Stimulated activated CD8-positive, alpha-beta memory T cell treated with anti-CD3 and anti-CD28 coated beads, Interleukin-2, amount 100 ng/mL, for 48 hours (primary cell): ENCODE results near the gene ESRRA.

Source experiments
- DNase-seq, 2 donors: peaks; one replicate each; pipeline ENCODE4 v3.0.0-alpha.2; 2020; ENCODE audit warnings: low read depth in 2 of 2

ESRRA gene

DNA sequence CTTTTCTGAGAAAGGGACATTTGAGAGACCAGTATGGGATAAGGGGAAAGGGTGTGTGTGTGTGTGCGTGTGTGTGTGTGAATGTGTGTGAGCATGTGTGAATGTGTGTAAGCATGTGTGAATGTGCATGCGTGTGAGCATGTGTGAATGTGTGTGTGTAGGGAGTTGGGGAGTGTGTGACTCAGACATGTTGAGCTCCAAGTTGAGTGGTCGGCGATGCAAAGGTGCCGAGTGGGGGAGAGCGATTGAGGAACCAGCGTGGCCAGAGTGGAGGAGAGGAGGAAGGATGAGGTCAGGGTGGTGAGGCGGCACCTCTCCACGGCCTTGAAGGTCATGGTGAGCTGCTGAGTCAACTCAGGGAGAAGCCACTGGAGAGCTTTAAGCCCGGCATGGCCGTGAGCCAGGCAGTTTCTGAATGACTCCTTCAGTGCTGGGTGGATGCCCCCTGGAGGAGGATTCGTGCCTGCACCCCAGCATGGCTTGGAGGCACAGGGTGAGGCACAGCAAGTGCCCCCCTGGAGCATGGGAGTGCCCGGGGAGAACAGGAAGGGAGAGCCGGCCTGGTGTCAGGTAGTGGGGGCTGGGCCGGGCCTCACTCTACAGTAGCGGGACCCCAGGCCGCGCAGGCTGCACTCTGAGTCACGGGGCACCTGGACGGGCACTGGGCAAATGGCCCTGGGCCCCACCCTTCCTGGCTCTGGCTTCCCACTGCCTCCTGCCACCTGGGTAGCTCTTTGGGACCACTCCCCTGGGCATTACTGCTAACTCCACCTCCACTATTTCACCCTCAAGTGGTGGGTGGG, 26.4 kb downstream of the ESRRA start:
- peak; percentile 77 to 81 for DNase-seq

DNA sequence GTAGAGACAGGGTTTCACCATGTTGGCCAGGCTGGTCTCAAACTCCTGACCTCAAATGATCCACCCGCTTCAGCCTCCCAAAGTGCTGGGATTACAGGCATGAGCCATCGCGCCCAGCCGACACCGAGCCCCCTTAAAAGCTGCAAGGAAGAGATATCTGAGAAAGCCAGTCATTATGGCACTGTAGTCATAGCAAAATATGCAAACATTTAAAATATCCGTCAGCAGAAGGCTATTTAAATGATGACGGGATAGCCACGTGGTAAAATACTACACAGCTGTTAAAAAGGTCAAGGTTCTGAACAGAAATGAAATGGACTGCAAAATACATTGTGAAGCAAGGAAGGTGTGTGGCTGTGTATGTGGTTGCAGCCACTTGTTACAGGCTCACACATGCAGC, 28.2 kb downstream of the ESRRA start:
- DNase-seq = no peak

DNA sequence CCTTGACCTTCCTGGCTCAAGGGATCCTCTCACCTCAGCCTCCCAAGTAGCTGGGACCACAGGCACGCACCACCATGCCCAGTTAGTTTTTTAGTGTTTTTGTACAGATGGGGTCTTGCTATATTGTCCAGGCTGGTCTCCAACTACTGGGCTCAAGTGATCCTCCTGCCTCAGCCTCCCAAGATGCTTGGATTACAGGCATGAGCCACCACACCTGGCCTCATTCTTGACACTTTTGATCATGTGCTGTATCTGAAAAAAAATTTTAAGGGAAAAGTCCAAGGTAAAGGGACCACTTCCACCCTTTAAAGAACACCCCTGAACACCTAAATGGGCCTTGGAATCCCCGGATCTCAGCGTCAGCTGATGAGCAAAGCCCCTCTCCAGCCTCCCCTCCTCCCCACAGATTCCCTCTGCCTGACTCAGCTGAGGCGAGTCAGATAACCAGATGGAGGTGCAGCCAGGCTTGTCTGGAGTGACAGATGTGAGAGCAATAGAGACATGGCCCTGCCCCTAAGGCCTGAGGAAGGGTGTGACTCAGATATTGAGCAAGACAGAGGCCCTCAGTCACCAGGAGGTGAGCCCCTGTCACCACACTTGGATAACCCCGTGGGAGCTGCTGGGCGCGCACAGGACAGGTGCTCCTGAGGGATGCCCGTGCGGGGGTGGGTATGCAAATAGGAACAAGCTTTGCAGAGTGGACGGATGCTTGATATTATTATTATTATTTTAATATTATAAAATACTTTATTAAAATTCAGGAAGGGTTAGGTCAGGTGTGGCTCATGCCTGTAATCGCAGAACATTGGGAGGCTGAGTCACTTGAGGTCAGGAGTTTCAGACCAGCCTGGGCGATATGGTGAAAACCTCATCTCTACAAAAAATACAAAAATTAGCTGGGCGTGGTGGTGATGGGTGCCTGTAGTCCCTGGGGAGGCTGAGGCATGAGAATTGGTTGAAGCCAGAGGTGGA, 29.7 kb downstream of the ESRRA start:
- DNase-seq = peak; percentile 43 to 57

- DNase-seq = no peak
Observed at GRCh38 chr11:64337538-64338249, 32.4 kb downstream of the ESRRA start.

GRCh38 chr11:64338716-64339115, 33.4 kb downstream of the ESRRA start:
- no peak for DNase-seq

GRCh38 chr11:64339286-64339685, 34.0 kb downstream of the ESRRA start:
- DNase-seq = no peak

GRCh38 chr11:64339754-64340408, 34.6 kb downstream of the ESRRA start, which contains the start of gene CCDC88B:
Gene CCDC88B, plus strand, starts transcription at chr11:64340204. Its CDS starts 63 bp downstream, at chr11:64340267.
- peak; percentile 75 to 81 for DNase-seq

DNA sequence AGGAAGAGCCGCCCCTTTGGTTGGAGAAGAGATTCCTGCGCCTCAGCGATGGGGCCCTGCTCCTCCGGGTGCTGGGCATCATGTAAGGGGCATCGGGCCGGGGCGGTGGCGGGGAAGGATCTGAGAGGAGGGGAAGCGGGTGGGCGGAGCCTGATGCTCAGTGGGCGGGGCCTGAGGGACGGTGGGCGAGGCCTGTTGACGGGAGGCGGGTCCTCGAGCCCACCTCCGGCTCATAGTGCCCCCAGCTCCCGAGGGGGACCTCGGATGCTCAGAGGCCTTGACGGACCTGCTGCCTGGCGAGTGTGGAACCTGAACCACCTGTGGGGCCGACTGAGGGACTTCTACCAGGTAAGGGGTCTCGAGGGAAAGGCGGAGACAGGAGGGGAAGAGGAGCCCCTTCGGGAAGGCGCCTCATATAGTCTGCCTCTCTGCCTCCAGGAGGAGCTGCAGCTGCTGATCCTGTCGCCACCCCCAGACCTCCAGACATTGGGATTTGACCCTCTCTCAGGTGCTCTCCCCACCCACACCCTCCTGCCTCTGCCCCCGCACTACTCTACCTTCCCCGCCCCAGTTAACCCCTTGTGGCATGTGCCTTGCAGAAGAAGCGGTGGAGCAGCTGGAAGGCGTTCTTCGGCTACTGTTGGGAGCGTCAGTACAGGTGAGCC, 35.5 kb downstream of the ESRRA start:
- peak; percentile 81 to 85 for DNase-seq

- no peak for DNase-seq
Observed at GRCh38 chr11:64341429-64341828, 36.1 kb downstream of the ESRRA start.

- DNase-seq = peak; percentile 88 to 93
Observed at GRCh38 chr11:64341851-64342791, 36.8 kb downstream of the ESRRA start.

GRCh38 chr11:64342869-64343745, 37.8 kb downstream of the ESRRA start:
- DNase-seq = no peak

- no peak for DNase-seq
Observed at GRCh38 chr11:64343767-64344559, 38.6 kb downstream of the ESRRA start.

- DNase-seq = no peak
Observed at GRCh38 chr11:64344787-64345186, 39.5 kb downstream of the ESRRA start.

GRCh38 chr11:64347193-64347867, 42.0 kb downstream of the ESRRA start:
- no peak for DNase-seq

DNA sequence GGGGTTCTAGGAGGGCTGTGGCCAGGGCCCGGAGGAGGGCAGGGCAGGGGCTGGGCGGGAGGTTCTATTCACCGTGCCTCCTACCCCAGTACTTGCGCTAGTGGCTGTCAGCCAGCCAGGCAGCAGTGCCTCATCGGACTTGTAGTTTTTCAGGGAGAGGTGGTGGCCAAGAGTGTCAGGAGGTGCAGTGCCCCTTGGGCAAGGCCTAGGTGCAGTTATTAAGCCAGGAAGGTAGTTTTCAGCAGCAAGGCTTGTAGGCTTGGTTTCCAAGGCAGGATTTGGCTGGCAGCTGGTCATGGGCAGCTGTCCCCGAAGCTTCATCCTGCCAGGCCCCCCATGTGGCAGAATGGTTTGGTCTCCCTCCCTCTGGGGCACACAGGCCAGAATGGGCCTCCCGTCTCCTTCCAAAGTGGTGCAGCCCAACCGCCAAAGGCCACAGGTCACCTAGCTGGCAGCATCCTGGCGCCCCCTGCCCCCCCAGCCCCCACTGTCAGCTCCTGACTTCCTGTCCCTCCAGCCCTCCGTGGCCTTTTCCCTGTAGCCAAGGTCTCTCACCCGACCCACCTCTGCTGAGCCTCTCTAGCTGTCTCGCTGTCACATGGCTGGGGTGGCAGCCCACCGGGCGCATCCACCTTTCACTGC, 43.2 kb downstream of the ESRRA start:
- DNase-seq = no peak

DNA sequence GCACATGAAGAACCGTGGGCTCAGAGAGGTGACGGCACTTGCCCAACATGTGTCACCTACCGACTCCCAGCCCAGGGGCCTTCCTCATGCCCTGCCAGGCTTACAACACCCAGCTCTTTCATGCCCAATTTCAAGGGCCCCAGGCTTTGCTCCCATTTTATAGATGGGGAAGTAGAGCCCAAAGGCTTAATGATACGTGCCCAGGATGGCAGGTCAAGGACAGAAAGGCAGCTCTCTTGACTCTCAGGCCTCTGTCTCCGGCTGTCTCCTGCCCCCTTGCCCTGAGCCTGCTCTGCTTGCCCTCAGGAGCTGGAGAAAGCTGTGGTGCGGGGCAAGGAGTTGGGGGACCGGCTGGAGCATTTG, 43.7 kb downstream of the ESRRA start:
- DNase-seq = no peak

- DNase-seq = no peak
Observed at GRCh38 chr11:64349404-64349803, 44.1 kb downstream of the ESRRA start.
